ENCODE measurements around the gene BICRA.
"Not testable (repeated sequence)": the region's sequence is repeated elsewhere in the genome, so short reads cannot be mapped to it uniquely, and the experiment has no call there.

The BICRA gene

GRCh38 chr19:47631681-47632446, 22.9 kb downstream of the BICRA start:
- DNase-seq, result no peak

GRCh38 chr19:47633517-47633916, 24.6 kb downstream of the BICRA start:
- no peak for DNase-seq

GRCh38 chr19:47633996-47634395, 25.1 kb downstream of the BICRA start:
- DNase-seq, result no peak

GRCh38 chr19:47635152-47635754, 26.3 kb downstream of the BICRA start:
- DNase-seq, result not testable (repeated sequence)

GRCh38 chr19:47637550-47637949, 28.6 kb downstream of the BICRA start:
- no peak for DNase-seq

- DNase-seq, result no peak
Measured at GRCh38 chr19:47641891-47642485, 33.1 kb downstream of the BICRA start.

- DNase-seq, result no peak
Measured at GRCh38 chr19:47643281-47643680, 34.3 kb downstream of the BICRA start.

- DNase-seq, result no peak
Measured at GRCh38 chr19:47644199-47644598, 35.3 kb downstream of the BICRA start.

GRCh38 chr19:47644743-47645482, 36.0 kb downstream of the BICRA start:
- no peak for DNase-seq

- no peak for DNase-seq
Measured at GRCh38 chr19:47646924-47647323, 38.0 kb downstream of the BICRA start.

- DNase-seq, result no peak
Measured at GRCh38 chr19:47649588-47649987, 40.7 kb downstream of the BICRA start.

GRCh38 chr19:47650700-47651099, 41.8 kb downstream of the BICRA start:
- DNase-seq, result no peak

GRCh38 chr19:47651132-47651531, 42.2 kb downstream of the BICRA start:
- DNase-seq, result no peak

- no peak for DNase-seq
Measured at GRCh38 chr19:47651691-47652090, 42.8 kb downstream of the BICRA start.

GRCh38 chr19:47652285-47652684, 43.4 kb downstream of the BICRA start:
- DNase-seq, result no peak

- no peak for DNase-seq
Measured at GRCh38 chr19:47653856-47654255, 44.9 kb downstream of the BICRA start.

GRCh38 chr19:47657719-47658118, 48.8 kb downstream of the BICRA start:
- no peak for DNase-seq

GRCh38 chr19:47658431-47659348, 49.8 kb downstream of the BICRA start:
- DNase-seq, result no peak

GRCh38 chr19:47660435-47660832, 51.5 kb downstream of the BICRA start:
- no peak for DNase-seq

GRCh38 chr19:47661161-47661560, 52.2 kb downstream of the BICRA start:
- no peak for DNase-seq

GRCh38 chr19:47661611-47662010, 52.7 kb downstream of the BICRA start:
- DNase-seq, result no peak

GRCh38 chr19:47663435-47663910, 54.5 kb downstream of the BICRA start:
- no peak for DNase-seq
